GM23248 (cell line): ENCODE data around the gene GRIPAP1. TPM values are rescaled to one million over a fixed set of nuclear protein-coding genes. Genes with fewer than 3 reads are reported as not detected.
A peak's percentile ranks its signal among the peaks of the same experiment; 100 is the strongest.

Experiments
- DNase-seq: peaks from one replicate; pipeline ENCODE4 v3.0.0-alpha.2; 2015
- H2AFZ ChIP-seq: fragments of 200-600 bp; sonication (generic); 2 replicates; pipeline ENCODE4 v1.6.1; 2016; ENCODE audit warnings: antibody characterized with exemption
- H3F3A ChIP-seq: fragments of 200-600 bp; sonication (generic); 2 replicates; pipeline ENCODE4 v1.6.1; 2016; ENCODE audit warnings: mild to moderate bottlenecking, antibody characterized with exemption, mixed run types; ENCODE audit not compliant: insufficient read depth
- H3K27ac ChIP-seq: fragments of 200-600 bp; sonication (generic); 2 replicates; pipeline ENCODE4 v1.5.1; 2016; ENCODE audit warnings: mild to moderate bottlenecking
- H3K27me3 ChIP-seq: fragments of 200-600 bp; sonication (generic); replicated peaks from 2 replicates; pipeline ENCODE4 v1.6.1; 2016; ENCODE audit warnings: mild to moderate bottlenecking; ENCODE audit not compliant: insufficient read depth
- H3K36me3 ChIP-seq: fragments of 200-600 bp; sonication (generic); 2 replicates; pipeline ENCODE4 v1.6.1; 2016; ENCODE audit warnings: low read depth, mild to moderate bottlenecking
- H3K4me1 ChIP-seq: fragments of 200-600 bp; sonication (generic); 2 replicates; pipeline ENCODE4 v1.6.1; 2016; ENCODE audit warnings: mild to moderate bottlenecking; ENCODE audit not compliant: insufficient read depth
- H3K4me2 ChIP-seq: fragments of 200-600 bp; sonication (generic); one replicate; pipeline ENCODE4 v1.6.1; 2016; ENCODE audit warnings: mild to moderate bottlenecking; ENCODE audit not compliant: unreplicated experiment
- H3K4me3 ChIP-seq: fragments of 200-600 bp; sonication (generic); 2 replicates; pipeline ENCODE4 v1.5.1; 2016; ENCODE audit warnings: mild to moderate bottlenecking
- H3K79me2 ChIP-seq: fragments of 200-600 bp; sonication (generic); 2 replicates; pipeline ENCODE4 v1.6.1; 2016; ENCODE audit warnings: mild to moderate bottlenecking; ENCODE audit not compliant: insufficient read depth
- H3K9ac ChIP-seq: fragments of 200-600 bp; sonication (generic); 2 replicates; pipeline ENCODE4 v1.6.1; 2016; ENCODE audit warnings: mild to moderate bottlenecking
- H3K9me2 ChIP-seq: fragments of 200-600 bp; sonication (generic); 2 replicates; pipeline ENCODE4 v1.6.1; 2016; ENCODE audit warnings: mixed run types, mild to moderate bottlenecking, moderate library complexity; ENCODE audit not compliant: insufficient read depth
- H3K9me3 ChIP-seq: fragments of 200-600 bp; sonication (generic); one replicate; pipeline ENCODE4 v1.6.1; 2017; ENCODE audit warnings: low read depth
- H4K20me1 ChIP-seq: fragments of 200-600 bp; sonication (generic); 2 replicates; pipeline ENCODE4 v1.6.0; 2016; ENCODE audit not compliant: insufficient read depth
- EZH2 ChIP-seq: fragments of 200-600 bp; sonication (generic); IDR thresholded peaks from 2 replicates; pipeline ENCODE4 v1.6.1; 2018; ENCODE audit warnings: antibody characterized with exemption, mild to moderate bottlenecking; ENCODE audit not compliant: insufficient read depth, poor library complexity, severe bottlenecking
- EZH2phosphoT487 ChIP-seq: fragments of 200-600 bp; sonication (generic); IDR thresholded peaks from 2 replicates; pipeline ENCODE4 v1.6.1; 2018; ENCODE audit warnings: antibody characterized with exemption, moderate library complexity, mild to moderate bottlenecking, low read depth; ENCODE audit not compliant: insufficient read depth
- WGBS, 2 experiments: methylation state at CpG; one replicate each; pipeline ENCODE4 v1.1.6; 2015 to 2017; ENCODE audit warnings: low lambda C conversion rate in 2 of 2, low coverage in 1 of 2; ENCODE audit errors: missing lambda C conversion rate in 2 of 2; 5-methylcytosine and 5-hydroxymethylcytosine counted together
- in situ Hi-C: fragments of 300-500 bp; cut with MboI; formaldehyde crosslinking; loops from 2 replicates; pipeline ENCODE4 v1.15.0; 2020
- polyA plus RNA-seq: library from polyadenylated mRNA; unstranded; fragments of >200 nt; fragmentation: Nextera tagmentation; extraction: Ambion mirVana; gene quantifications from 2 replicates; pipeline ENCODE4 v1.2.1, GENCODE V29; 2016
- total RNA-seq: library from RNA; depleted of rRNA; stranded (reverse); fragments of >200 nt; shearing (Covaris generic); gene quantifications from 2 replicates; pipeline ENCODE4 v1.2.3, GENCODE V29; 2014

GRIPAP1 gene
- total and polyA plus RNA-seq, 2 experiments from 2014 or later: 16.5 TPM

- TF ChIP-seq EZH2phosphoT487: no peak
- no peak for TF ChIP-seq EZH2
Observed at GRCh38 chrX:49037883-49038475, 35.9 kb upstream of the GRIPAP1 start.

GRCh38 chrX:49030283-49030682 lies 28.2 kb upstream of the GRIPAP1 start:
- Histone ChIP-seq H3K27ac (no peak overlapping the region), H3K4me2 (no peak overlapping the region), H3K9ac (no peak overlapping the region), H3K4me3 (no peak overlapping the region), H3K9me3 (no peaks in the 10 kb centered on the region), H3K36me3 (no peaks in the 10 kb centered on the region; the same call in 1 of the 2 replicates), H3K27me3 (no peaks in the 10 kb centered on the region), H3K4me1 (0 out of 2 replicates have a peak, but pooled peaks cover 2% of the 10 kb centered on the region), H2AFZ (no peak overlapping the region), H3K79me2 (peaks cover 16% of the 10 kb centered on the region; the same call in 1 of the 2 replicates), H4K20me1 (no peaks in the 10 kb centered on the region), H3K9me2 (no peaks in the 10 kb centered on the region), H3F3A (no peaks in the 10 kb centered on the region)
- DNase-seq: no peak
- 90 to 100% methylated on average over 3 to 5 of the region's 6 CpGs for WGBS, 2 experiments
- TF ChIP-seq EZH2phosphoT487: no peak
- no peak for TF ChIP-seq EZH2
- in situ Hi-C loops: loop anchor here (25.0 kb wide), 1 partner anchor 93 kb away; no protein-coding TSS in a partner anchor

More at GRCh38 chrX:49037883-49038475, 35.9 kb upstream of the GRIPAP1 start:
- H3K4me1 ChIP-seq: peaks cover 13% of the 10 kb centered on the region
- H3K4me3 ChIP-seq: no peak overlapping the region
- H3K36me3 ChIP-seq: no peaks in the 10 kb centered on the region; the same call in 1 of the 2 replicates
- peaks cover 26% of the 10 kb centered on the region; the same call in 1 of the 2 replicates for H3F3A ChIP-seq
- peak; percentile 62 for DNase-seq
- H2AFZ ChIP-seq: no peak overlapping the region
- H3K9ac ChIP-seq: no peak overlapping the region
- H3K79me2 ChIP-seq: peaks cover 76% of the 10 kb centered on the region
- H3K9me2 ChIP-seq: no peaks in the 10 kb centered on the region
- H3K27me3 ChIP-seq: no peaks in the 10 kb centered on the region
- H4K20me1 ChIP-seq: no peaks in the 10 kb centered on the region
- in situ Hi-C loops: loop anchor here (25.0 kb wide), 1 partner anchor 101 kb away; no protein-coding TSS in a partner anchor
- H3K27ac ChIP-seq: peak overlapping the region; percentile 51; the same call in 1 of the 2 replicates
- H3K4me2 ChIP-seq: no peak overlapping the region
- H3K9me3 ChIP-seq: no peaks in the 10 kb centered on the region
- 70 to 90% methylated on average over 4 to 13 of the region's 15 CpGs for WGBS, 2 experiments

GRCh38 chrX:49029876-49030275 lies 27.8 kb upstream of the GRIPAP1 start:
- Histone ChIP-seq H3K9ac (no peak overlapping the region), H3K4me1 (0 out of 2 replicates have a peak, but pooled peaks cover 2% of the 10 kb centered on the region), H3F3A (no peaks in the 10 kb centered on the region), H3K36me3 (no peaks in the 10 kb centered on the region; the same call in 1 of the 2 replicates), H3K79me2 (peaks cover 16% of the 10 kb centered on the region; the same call in 1 of the 2 replicates), H3K9me3 (no peaks in the 10 kb centered on the region), H2AFZ (no peak overlapping the region), H3K27me3 (no peaks in the 10 kb centered on the region), H3K4me2 (no peak overlapping the region), H3K27ac (no peak overlapping the region), H4K20me1 (no peaks in the 10 kb centered on the region), H3K4me3 (no peak overlapping the region), H3K9me2 (no peaks in the 10 kb centered on the region)
- in situ Hi-C loops: loop anchor here (25.0 kb wide), 1 partner anchor 93 kb away; no protein-coding TSS in a partner anchor
- WGBS, 2 experiments: 81% methylated on average over 4 of the region's 6 CpGs; no CpG with 5 or more reads in 1 of the 2 experiments
- TF ChIP-seq EZH2: no peak
- TF ChIP-seq EZH2phosphoT487: no peak
- DNase-seq: no peak

- WGBS, 2 experiments: 98 to 100% methylated on average over 7 of the region's 7 CpGs
- Histone ChIP-seq H3K4me3 (no peak overlapping the region), H3F3A (no peaks in the 10 kb centered on the region), H3K4me2 (no peak overlapping the region), H3K9me2 (no peaks in the 10 kb centered on the region), H3K9ac (no peak overlapping the region), H2AFZ (no peak overlapping the region), H3K36me3 (no peaks in the 10 kb centered on the region), H3K79me2 (no peaks in the 10 kb centered on the region), H3K9me3 (no peaks in the 10 kb centered on the region), H3K4me1 (no peaks in the 10 kb centered on the region), H4K20me1 (no peaks in the 10 kb centered on the region), H3K27me3 (no peaks in the 10 kb centered on the region), H3K27ac (no peak overlapping the region)
- TF ChIP-seq EZH2phosphoT487 (no peak), EZH2 (no peak)
- DNase-seq: no peak
- in situ Hi-C loops: no loop called here
Observed at GRCh38 chrX:49019599-49020249, 17.7 kb upstream of the GRIPAP1 start.
